WTC11 (cell line): ENCODE measurements around the gene CETN2. TPM values are rescaled to one million over a fixed set of nuclear protein-coding genes. Genes with fewer than 3 reads are reported as not detected.

Source experiments
- ATAC-seq: fragments of 200-7000 bp; cut with Tn5 transposase; 2 replicates; pipeline ENCODE4 v1.10.0; 2021; ENCODE audit warnings: mild to moderate bottlenecking, moderate library complexity
- CTCF ChIA-PET: fragments of 300-600 bp; sonication (Branson Sonifier 250); formaldehyde crosslinking; loops from one replicate; lab custom pipeline; 2021; ENCODE audit warnings: antibody characterized with exemption; lab: Charles Lee
- POLR2A ChIA-PET: fragments of 350-600 bp; sonication (Branson Sonifier 250); formaldehyde crosslinking; loops from one replicate; lab custom pipeline; 2021; ENCODE audit warnings: antibody characterized with exemption; lab: Charles Lee
- DNase-seq: peaks from one replicate; pipeline ENCODE4 v3.0.0; 2021; ENCODE audit warnings: low spot score
- H3K27ac Mint-ChIP-seq: 2 replicates; pipeline ENCODE4 v1.8.0; 2021; ENCODE audit warnings: mixed read lengths
- H3K27me3 Mint-ChIP-seq: 2 replicates; pipeline ENCODE4 v1.8.0; 2021; ENCODE audit warnings: low read depth, mild to moderate bottlenecking, moderate library complexity, mixed read lengths
- H3K36me3 Mint-ChIP-seq: 2 replicates; pipeline ENCODE4 v1.8.0; 2021; ENCODE audit warnings: mixed read lengths
- H3K4me1 Mint-ChIP-seq: 2 replicates; pipeline ENCODE4 v1.8.0; 2022; ENCODE audit warnings: mixed read lengths
- H3K4me3 Mint-ChIP-seq: 2 replicates; pipeline ENCODE4 v1.8.0; 2021; ENCODE audit warnings: mild to moderate bottlenecking, moderate library complexity, mixed read lengths
- H3K9me3 Mint-ChIP-seq: 2 replicates; pipeline ENCODE4 v1.8.0; 2021; ENCODE audit warnings: mixed read lengths
- CREB1 ChIP-seq: sonication (generic); formaldehyde crosslinking; IDR thresholded peaks from 2 replicates; pipeline ENCODE4 v1.8.0; 2023; ENCODE audit warnings: mild to moderate bottlenecking, missing genetic modification reagents
- ESRRA ChIP-seq: sonication (generic); formaldehyde crosslinking; IDR thresholded peaks from 2 replicates; pipeline ENCODE4 v1.8.1; 2022; ENCODE audit warnings: mild to moderate bottlenecking, missing genetic modification reagents, borderline replicate concordance
- GABPB1 ChIP-seq: sonication (generic); formaldehyde crosslinking; IDR thresholded peaks from 2 replicates; pipeline ENCODE4 v1.8.1; 2023; ENCODE audit warnings: mild to moderate bottlenecking, missing genetic modification reagents
- NFYB ChIP-seq: sonication (generic); formaldehyde crosslinking; conservative IDR thresholded peaks from 2 replicates; pipeline ENCODE4 v1.8.0; 2022; ENCODE audit warnings: low read depth, missing genetic modification reagents
- OVOL2 ChIP-seq: fragments of 250-450 bp; sonication (Bioruptor Pico); IDR thresholded peaks from 2 replicates; pipeline ENCODE4 v1.9.0; 2021; ENCODE audit warnings: mild to moderate bottlenecking, borderline replicate concordance
- TCF7 ChIP-seq: sonication (generic); formaldehyde crosslinking; IDR thresholded peaks from 2 replicates; pipeline ENCODE4 v1.8.0; 2022; ENCODE audit warnings: mild to moderate bottlenecking, low read depth, missing genetic modification reagents, moderate library complexity
- TEAD1 ChIP-seq: sonication (generic); formaldehyde crosslinking; IDR thresholded peaks from 2 replicates; pipeline ENCODE4 v1.8.0; 2022; ENCODE audit warnings: mild to moderate bottlenecking, missing genetic modification reagents
- TEAD4 ChIP-seq: sonication (generic); formaldehyde crosslinking; IDR thresholded peaks from 2 replicates; pipeline ENCODE4 v1.8.0; 2022; ENCODE audit warnings: mild to moderate bottlenecking, missing genetic modification reagents
- ZNF317 ChIP-seq: sonication (generic); formaldehyde crosslinking; IDR thresholded peaks from 2 replicates; pipeline ENCODE4 v1.8.1; 2023; ENCODE audit warnings: low read depth, mild to moderate bottlenecking, moderate library complexity, missing genetic modification reagents, borderline replicate concordance
- total RNA-seq: library from RNA; stranded (reverse); gene quantifications from 3 replicates; pipeline ENCODE4 v1.2.3, GENCODE V29; 2021
- TF ChIP-seq, protein P1 (sequence below): sonication (generic); formaldehyde crosslinking; conservative IDR thresholded peaks from 2 replicates; pipeline ENCODE4 v1.8.1; 2022; ENCODE audit warnings: mild to moderate bottlenecking, missing genetic modification reagents
- TF ChIP-seq, protein P2 (sequence below): fragments of 200-600 bp; IDR thresholded peaks from 2 replicates; pipeline ENCODE4 v1.8.0; 2022; ENCODE audit warnings: antibody characterized with exemption
- TF ChIP-seq, protein P3 (sequence below): fragments of 250-450 bp; sonication (Bioruptor Pico); IDR thresholded peaks from 2 replicates; pipeline ENCODE4 v1.9.0; 2021; ENCODE audit warnings: moderate library complexity, mild to moderate bottlenecking, inconsistent platforms, borderline replicate concordance
- TF ChIP-seq, protein P4 (sequence below): sonication (generic); formaldehyde crosslinking; IDR thresholded peaks from 2 replicates; pipeline ENCODE4 v1.8.1; 2022; ENCODE audit warnings: mild to moderate bottlenecking, moderate library complexity, missing genetic modification reagents
- TF ChIP-seq, protein P5 (sequence below): sonication (generic); formaldehyde crosslinking; IDR thresholded peaks from 2 replicates; pipeline ENCODE4 v1.8.1; 2023; ENCODE audit warnings: mild to moderate bottlenecking, missing genetic modification reagents
- TF ChIP-seq, protein P6 (sequence below): fragments of 250-450 bp; sonication (Bioruptor Pico); IDR thresholded peaks from 2 replicates; pipeline ENCODE4 v2.1.2; 2022; ENCODE audit warnings: mild to moderate bottlenecking, moderate library complexity
- TF ChIP-seq, protein P7 (sequence below): sonication (generic); formaldehyde crosslinking; IDR thresholded peaks from 2 replicates; pipeline ENCODE4 v1.8.1; 2023; ENCODE audit warnings: mild to moderate bottlenecking, moderate library complexity, missing genetic modification reagents
- TF ChIP-seq, protein P8 (sequence below): sonication (generic); formaldehyde crosslinking; IDR thresholded peaks from 2 replicates; pipeline ENCODE4 v1.8.0; 2022; ENCODE audit warnings: mild to moderate bottlenecking, missing genetic modification reagents
- TF ChIP-seq, protein P9 (sequence below): sonication (generic); formaldehyde crosslinking; IDR thresholded peaks from 2 replicates; pipeline ENCODE4 v1.8.0; 2022; ENCODE audit warnings: mild to moderate bottlenecking, missing genetic modification reagents

CETN2 gene
- total RNA-seq, 1 experiment from 2014 or later: 20.5 TPM

DNA sequence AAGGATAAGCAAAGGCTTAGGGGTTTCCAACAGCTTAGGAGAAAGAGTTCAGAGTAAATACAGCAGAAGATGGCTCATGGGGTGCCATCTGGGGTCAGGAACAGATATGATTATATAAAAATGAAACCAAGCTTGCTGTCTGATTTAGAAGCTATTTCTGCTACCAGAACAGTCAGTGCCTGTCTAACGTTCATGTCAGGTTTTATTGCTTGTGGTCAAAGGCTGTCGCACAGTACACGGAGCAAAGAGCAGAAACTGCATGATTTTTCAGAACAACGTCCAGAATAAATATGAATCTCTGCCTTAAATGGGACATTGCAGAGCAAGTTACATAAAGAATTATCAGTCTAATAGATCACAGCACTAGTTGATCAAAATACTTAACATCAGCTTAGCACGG lies 17.4 kb downstream of the CETN2 start:
- ChIA-PET POLR2A (no interaction called here), CTCF (no interaction called here)
- Mint-ChIP-seq H3K36me3 (no peaks in the 10 kb centered on the region), H3K27me3 (peaks cover 3% of the 10 kb centered on the region; the same call in 1 of the 2 replicates), H3K4me3 (no peak overlapping the region), H3K4me1 (peaks cover 6% of the 10 kb centered on the region), H3K27ac (no peak overlapping the region), H3K9me3 (no peaks in the 10 kb centered on the region)
- ATAC-seq (no peak), DNase-seq (no peak)
- TF ChIP-seq OVOL2 (CRISPR knock-in tag): no peak
- TF ChIP-seq, protein P1, sequence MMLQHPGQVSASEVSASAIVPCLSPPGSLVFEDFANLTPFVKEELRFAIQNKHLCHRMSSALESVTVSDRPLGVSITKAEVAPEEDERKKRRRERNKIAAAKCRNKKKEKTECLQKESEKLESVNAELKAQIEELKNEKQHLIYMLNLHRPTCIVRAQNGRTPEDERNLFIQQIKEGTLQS: no peak
- TF ChIP-seq, protein P2, sequence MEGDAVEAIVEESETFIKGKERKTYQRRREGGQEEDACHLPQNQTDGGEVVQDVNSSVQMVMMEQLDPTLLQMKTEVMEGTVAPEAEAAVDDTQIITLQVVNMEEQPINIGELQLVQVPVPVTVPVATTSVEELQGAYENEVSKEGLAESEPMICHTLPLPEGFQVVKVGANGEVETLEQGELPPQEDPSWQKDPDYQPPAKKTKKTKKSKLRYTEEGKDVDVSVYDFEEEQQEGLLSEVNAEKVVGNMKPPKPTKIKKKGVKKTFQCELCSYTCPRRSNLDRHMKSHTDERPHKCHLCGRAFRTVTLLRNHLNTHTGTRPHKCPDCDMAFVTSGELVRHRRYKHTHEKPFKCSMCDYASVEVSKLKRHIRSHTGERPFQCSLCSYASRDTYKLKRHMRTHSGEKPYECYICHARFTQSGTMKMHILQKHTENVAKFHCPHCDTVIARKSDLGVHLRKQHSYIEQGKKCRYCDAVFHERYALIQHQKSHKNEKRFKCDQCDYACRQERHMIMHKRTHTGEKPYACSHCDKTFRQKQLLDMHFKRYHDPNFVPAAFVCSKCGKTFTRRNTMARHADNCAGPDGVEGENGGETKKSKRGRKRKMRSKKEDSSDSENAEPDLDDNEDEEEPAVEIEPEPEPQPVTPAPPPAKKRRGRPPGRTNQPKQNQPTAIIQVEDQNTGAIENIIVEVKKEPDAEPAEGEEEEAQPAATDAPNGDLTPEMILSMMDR: no peak
- TF ChIP-seq, protein P3, sequence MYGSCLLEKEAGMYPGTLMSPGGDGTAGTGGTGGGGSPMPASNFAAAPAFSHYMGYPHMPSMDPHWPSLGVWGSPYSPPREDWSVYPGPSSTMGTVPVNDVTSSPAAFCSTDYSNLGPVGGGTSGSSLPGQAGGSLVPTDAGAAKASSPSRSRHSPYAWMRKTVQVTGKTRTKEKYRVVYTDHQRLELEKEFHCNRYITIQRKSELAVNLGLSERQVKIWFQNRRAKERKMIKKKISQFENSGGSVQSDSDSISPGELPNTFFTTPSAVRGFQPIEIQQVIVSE: no peak
- TF ChIP-seq, protein P4, sequence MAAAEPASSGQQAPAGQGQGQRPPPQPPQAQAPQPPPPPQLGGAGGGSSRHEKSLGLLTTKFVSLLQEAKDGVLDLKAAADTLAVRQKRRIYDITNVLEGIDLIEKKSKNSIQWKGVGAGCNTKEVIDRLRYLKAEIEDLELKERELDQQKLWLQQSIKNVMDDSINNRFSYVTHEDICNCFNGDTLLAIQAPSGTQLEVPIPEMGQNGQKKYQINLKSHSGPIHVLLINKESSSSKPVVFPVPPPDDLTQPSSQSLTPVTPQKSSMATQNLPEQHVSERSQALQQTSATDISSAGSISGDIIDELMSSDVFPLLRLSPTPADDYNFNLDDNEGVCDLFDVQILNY: no peak
- no peak for TF ChIP-seq ZNF317 (CRISPR knock-in tag)
- TF ChIP-seq, protein P5, sequence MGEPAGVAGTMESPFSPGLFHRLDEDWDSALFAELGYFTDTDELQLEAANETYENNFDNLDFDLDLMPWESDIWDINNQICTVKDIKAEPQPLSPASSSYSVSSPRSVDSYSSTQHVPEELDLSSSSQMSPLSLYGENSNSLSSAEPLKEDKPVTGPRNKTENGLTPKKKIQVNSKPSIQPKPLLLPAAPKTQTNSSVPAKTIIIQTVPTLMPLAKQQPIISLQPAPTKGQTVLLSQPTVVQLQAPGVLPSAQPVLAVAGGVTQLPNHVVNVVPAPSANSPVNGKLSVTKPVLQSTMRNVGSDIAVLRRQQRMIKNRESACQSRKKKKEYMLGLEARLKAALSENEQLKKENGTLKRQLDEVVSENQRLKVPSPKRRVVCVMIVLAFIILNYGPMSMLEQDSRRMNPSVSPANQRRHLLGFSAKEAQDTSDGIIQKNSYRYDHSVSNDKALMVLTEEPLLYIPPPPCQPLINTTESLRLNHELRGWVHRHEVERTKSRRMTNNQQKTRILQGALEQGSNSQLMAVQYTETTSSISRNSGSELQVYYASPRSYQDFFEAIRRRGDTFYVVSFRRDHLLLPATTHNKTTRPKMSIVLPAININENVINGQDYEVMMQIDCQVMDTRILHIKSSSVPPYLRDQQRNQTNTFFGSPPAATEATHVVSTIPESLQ (CRISPR knock-in tag): no peak
- no peak for TF ChIP-seq TCF7 (CRISPR knock-in tag)
- no peak for TF ChIP-seq TEAD1 (CRISPR knock-in tag)
- TF ChIP-seq ESRRA (CRISPR knock-in tag): no peak

DNA sequence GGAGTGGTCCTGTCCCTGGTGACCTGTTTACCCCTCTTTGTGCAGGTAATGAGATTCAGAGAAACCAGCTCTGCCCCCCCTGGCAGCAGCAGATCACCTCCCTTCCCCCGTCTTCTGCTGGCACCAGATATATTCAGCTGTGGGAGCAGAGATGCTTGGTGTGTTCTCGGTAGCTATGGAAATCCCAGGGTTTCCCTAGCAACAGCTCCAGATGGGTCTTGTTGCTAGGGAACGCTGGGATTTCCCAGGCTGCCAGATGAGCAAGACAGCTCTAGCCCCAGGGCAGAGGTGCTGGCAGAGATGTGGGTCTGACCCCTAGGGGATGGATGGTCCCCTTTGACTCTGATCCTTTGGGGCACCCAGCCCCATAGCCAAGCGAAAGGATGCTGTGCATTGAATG lies 20.2 kb downstream of the CETN2 start:
- Mint-ChIP-seq H3K4me3 (no peak overlapping the region), H3K9me3 (no peaks in the 10 kb centered on the region), H3K36me3 (no peaks in the 10 kb centered on the region)

More for the DNA sequence above, 20.2 kb downstream of the CETN2 start:
- peak; percentile 12 for DNase-seq
- no peaks in the 10 kb centered on the region for H3K4me1 Mint-ChIP-seq
- CTCF ChIA-PET: interaction anchor here (1.1 to 2.4 kb wide), 3 partner anchors 11 to 170 kb away, joined by 3 to 8 read pairs (median 3); no protein-coding TSS in a partner anchor
- POLR2A ChIA-PET: no interaction called here
- no peak overlapping the region for H3K27ac Mint-ChIP-seq
- peaks cover 9% of the 10 kb centered on the region; the same call in 1 of the 2 replicates for H3K27me3 Mint-ChIP-seq
- TF ChIP-seq, protein P5 (CRISPR knock-in tag): no peak
- TF ChIP-seq, protein P6, sequence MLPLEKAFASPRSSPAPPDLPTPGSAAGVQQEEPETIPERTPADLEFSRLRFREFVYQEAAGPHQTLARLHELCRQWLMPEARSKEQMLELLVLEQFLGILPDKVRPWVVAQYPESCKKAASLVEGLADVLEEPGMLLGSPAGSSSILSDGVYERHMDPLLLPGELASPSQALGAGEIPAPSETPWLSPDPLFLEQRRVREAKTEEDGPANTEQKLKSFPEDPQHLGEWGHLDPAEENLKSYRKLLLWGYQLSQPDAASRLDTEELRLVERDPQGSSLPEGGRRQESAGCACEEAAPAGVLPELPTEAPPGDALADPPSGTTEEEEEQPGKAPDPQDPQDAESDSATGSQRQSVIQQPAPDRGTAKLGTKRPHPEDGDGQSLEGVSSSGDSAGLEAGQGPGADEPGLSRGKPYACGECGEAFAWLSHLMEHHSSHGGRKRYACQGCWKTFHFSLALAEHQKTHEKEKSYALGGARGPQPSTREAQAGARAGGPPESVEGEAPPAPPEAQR: no peak
- TF ChIP-seq CREB1: no peak
- TF ChIP-seq, protein P7, sequence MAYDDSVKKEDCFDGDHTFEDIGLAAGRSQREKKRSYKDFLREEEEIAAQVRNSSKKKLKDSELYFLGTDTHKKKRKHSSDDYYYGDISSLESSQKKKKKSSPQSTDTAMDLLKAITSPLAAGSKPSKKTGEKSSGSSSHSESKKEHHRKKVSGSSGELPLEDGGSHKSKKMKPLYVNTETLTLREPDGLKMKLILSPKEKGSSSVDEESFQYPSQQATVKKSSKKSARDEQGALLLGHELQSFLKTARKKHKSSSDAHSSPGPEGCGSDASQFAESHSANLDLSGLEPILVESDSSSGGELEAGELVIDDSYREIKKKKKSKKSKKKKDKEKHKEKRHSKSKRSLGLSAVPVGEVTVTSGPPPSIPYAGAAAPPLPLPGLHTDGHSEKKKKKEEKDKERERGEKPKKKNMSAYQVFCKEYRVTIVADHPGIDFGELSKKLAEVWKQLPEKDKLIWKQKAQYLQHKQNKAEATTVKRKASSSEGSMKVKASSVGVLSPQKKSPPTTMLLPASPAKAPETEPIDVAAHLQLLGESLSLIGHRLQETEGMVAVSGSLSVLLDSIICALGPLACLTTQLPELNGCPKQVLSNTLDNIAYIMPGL (CRISPR knock-in tag): no peak
- TF ChIP-seq, protein P3: no peak
- TF ChIP-seq, protein P8, sequence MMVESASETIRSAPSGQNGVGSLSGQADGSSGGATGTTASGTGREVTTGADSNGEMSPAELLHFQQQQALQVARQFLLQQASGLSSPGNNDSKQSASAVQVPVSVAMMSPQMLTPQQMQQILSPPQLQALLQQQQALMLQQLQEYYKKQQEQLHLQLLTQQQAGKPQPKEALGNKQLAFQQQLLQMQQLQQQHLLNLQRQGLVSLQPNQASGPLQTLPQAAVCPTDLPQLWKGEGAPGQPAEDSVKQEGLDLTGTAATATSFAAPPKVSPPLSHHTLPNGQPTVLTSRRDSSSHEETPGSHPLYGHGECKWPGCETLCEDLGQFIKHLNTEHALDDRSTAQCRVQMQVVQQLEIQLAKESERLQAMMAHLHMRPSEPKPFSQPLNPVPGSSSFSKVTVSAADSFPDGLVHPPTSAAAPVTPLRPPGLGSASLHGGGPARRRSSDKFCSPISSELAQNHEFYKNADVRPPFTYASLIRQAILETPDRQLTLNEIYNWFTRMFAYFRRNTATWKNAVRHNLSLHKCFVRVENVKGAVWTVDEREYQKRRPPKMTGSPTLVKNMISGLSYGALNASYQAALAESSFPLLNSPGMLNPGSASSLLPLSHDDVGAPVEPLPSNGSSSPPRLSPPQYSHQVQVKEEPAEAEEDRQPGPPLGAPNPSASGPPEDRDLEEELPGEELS: no peak
- TF ChIP-seq, protein P4: no peak
- no peak for TF ChIP-seq GABPB1
- TF ChIP-seq, protein P9, sequence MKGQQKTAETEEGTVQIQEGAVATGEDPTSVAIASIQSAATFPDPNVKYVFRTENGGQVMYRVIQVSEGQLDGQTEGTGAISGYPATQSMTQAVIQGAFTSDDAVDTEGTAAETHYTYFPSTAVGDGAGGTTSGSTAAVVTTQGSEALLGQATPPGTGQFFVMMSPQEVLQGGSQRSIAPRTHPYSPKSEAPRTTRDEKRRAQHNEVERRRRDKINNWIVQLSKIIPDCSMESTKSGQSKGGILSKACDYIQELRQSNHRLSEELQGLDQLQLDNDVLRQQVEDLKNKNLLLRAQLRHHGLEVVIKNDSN (CRISPR knock-in tag): no peak
- no peak for TF ChIP-seq NFYB (CRISPR knock-in tag)
- TF ChIP-seq TEAD4: no peak
- no peak for ATAC-seq
